Peyer's patch (tissue), 4 donors: ENCODE results near the gene KCNIP4.

Experiments
- CTCF ChIP-seq, 6 experiments: fragments of 450-650 bp in 4 of 6; fragments of 200-600 bp in 2 of 6; sonication (generic) in 1 of 6; IDR thresholded peaks; one replicate each; pipeline ENCODE4 v1.5.1; 2017 to 2019; ENCODE audit warnings: antibody characterized with exemption in 6 of 6, mild to moderate bottlenecking in 3 of 6, moderate library complexity in 1 of 6
- POLR2A ChIP-seq, 2 donors: fragments of 450-650 bp; IDR thresholded peaks; one replicate each; pipeline ENCODE4 v1.5.1; 2017; ENCODE audit warnings: antibody characterized with exemption in 2 of 2, mild to moderate bottlenecking in 2 of 2, moderate library complexity in 2 of 2

GRCh38 chr4:21896767-21897166, 51.8 kb downstream of the KCNIP4 start:
- no peak for TF ChIP-seq CTCF (IDR thresholded peaks at IDR 0.05)
- no peak for TF ChIP-seq POLR2A (IDR thresholded peaks at IDR 0.05)
